Natural killer cell treated with Interleukin-12 subunit alpha and Interleukin-12 subunit beta and Interleukin-15 and Interleukin-18, amount 100 ng/mL, for 72 hours (primary cell): ENCODE measurements around the gene PXYLP1. TPM values are rescaled to one million over a fixed set of nuclear protein-coding genes. Genes with fewer than 3 reads are reported as not detected.
"Not testable (repeated sequence)": the region's sequence is repeated elsewhere in the genome, so short reads cannot be mapped to it uniquely, and the experiment has no call there.

Source experiments
- ATAC-seq, 2 donors: fragments of 150-1000 bp; cut with Tn5 transposase in 1 of 2; sonication (Bioruptor Pico), chemical (Tn5 transposase) in 1 of 2; 2 replicates each; pipeline ENCODE4 v1.10.0; 2021
- DNase-seq: peaks from one replicate; pipeline ENCODE4 v3.0.0; 2022; ENCODE audit warnings: low spot score
- H3K27ac Mint-ChIP-seq, 2 donors: 1 replicate in 1 of 2; 2 replicates in 1 of 2; pipeline ENCODE4 v1.8.0; 2022; ENCODE audit warnings: mixed read lengths in 2 of 2, mild to moderate bottlenecking in 1 of 2, moderate library complexity in 1 of 2
- H3K27me3 Mint-ChIP-seq, 2 donors: 1 replicate in 1 of 2; 2 replicates in 1 of 2; pipeline ENCODE4 v1.8.0; 2022; ENCODE audit warnings: mixed read lengths in 2 of 2
- H3K36me3 Mint-ChIP-seq: one replicate; pipeline ENCODE4 v1.8.0; 2022; ENCODE audit warnings: mixed read lengths
- H3K4me1 Mint-ChIP-seq, 2 donors: 1 replicate in 1 of 2; 2 replicates in 1 of 2; pipeline ENCODE4 v1.8.0; 2022; ENCODE audit warnings: low read depth in 2 of 2, mixed read lengths in 2 of 2, mild to moderate bottlenecking in 1 of 2
- H3K4me3 Mint-ChIP-seq: one replicate; pipeline ENCODE4 v1.8.0; 2022; ENCODE audit warnings: mixed read lengths
- H3K9me3 Mint-ChIP-seq: 2 replicates; pipeline ENCODE4 v1.8.0; 2022; ENCODE audit warnings: mixed read lengths
- total RNA-seq, 2 donors: library from RNA; stranded (reverse); gene quantifications; one replicate each; pipeline ENCODE4 v1.2.3, GENCODE V29; 2022

The PXYLP1 gene, protein sequence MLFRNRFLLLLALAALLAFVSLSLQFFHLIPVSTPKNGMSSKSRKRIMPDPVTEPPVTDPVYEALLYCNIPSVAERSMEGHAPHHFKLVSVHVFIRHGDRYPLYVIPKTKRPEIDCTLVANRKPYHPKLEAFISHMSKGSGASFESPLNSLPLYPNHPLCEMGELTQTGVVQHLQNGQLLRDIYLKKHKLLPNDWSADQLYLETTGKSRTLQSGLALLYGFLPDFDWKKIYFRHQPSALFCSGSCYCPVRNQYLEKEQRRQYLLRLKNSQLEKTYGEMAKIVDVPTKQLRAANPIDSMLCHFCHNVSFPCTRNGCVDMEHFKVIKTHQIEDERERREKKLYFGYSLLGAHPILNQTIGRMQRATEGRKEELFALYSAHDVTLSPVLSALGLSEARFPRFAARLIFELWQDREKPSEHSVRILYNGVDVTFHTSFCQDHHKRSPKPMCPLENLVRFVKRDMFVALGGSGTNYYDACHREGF
- 10 to 100 TPM in 1 of 2 donors, 1 to 10 TPM in 1; 6.3 to 15.2 TPM for total RNA-seq

DNA sequence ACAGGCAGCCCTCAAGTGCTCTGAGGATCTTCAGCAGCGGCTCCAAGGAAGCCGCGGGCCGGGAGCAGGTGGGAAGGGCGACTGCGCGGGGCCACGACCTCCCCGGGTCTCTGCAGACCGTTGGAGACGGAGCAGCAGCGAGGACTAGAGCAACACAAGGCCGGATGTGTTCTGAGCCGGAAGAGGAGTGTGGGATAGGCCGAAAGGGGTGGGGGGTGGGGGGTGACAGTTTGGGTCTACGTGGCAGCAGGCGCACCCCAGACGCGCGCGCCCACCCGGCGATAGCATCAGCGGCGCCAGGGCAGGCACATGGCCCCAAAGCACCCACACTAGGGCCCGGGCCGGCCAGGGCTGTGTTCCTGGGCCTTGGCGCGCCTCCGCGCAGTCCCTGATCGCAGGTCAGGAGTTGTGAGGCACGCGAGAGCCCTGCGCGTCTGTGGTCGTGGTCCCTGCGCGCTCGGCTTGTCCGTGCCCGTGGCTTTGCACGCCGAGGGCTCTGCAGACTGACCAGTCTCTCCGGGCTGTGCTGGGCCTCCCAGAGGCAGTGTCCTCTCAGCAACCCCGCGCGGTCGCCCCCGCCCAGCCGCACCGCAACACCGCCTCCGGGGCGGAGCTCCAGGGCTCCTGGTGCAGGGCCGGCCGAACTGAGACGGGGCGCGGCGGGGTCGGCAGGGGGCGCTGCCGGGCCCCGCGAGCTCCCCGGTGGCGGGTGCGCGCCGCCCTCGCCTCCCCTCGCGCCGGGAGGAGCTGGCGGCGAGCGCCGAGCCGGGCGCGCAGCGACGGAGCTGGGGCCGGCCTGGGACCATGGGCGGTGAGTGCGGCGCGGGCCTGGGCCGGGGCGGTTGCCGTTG lies at the start of gene PXYLP1:
Gene PXYLP1 (plus strand): TSS at position 725 of the 851 bp plus-strand sequence. CDS start 28,351 bp downstream, outside the sequence.
- Mint-ChIP-seq H3K27me3 (peaks cover 0 to 3% of the 10 kb centered on the region in 2 donors), H3K9me3 (no peaks in the 10 kb centered on the region), H3K4me1 (peaks cover 48 to 55% of the 10 kb centered on the region in 2 donors)

GRCh38 chr3:141183606-141184005 lies 48.0 kb upstream of the PXYLP1 start:
- Mint-ChIP-seq H3K36me3 (peaks cover 5% of the 10 kb centered on the region), H3K9me3 (peaks cover 7% of the 10 kb centered on the region), H3K27me3 (peaks cover 9 to 16% of the 10 kb centered on the region in 2 donors), H3K27ac (no peak overlapping the region), H3K4me1 (no peaks in the 10 kb centered on the region), H3K4me3 (no peak overlapping the region)
- ATAC-seq = no peak
- no peak for DNase-seq

More for the DNA sequence above, at the start of gene PXYLP1:
- no peaks in the 10 kb centered on the region for H3K36me3 Mint-ChIP-seq
- H3K4me3 Mint-ChIP-seq = peak within 1 kb of the TSS; percentile 87
- peak; percentile 97 for ATAC-seq
- peak within 1 kb of the TSS; percentile 90 to 93 for H3K27ac Mint-ChIP-seq
- peak; percentile 94 for DNase-seq

DNA sequence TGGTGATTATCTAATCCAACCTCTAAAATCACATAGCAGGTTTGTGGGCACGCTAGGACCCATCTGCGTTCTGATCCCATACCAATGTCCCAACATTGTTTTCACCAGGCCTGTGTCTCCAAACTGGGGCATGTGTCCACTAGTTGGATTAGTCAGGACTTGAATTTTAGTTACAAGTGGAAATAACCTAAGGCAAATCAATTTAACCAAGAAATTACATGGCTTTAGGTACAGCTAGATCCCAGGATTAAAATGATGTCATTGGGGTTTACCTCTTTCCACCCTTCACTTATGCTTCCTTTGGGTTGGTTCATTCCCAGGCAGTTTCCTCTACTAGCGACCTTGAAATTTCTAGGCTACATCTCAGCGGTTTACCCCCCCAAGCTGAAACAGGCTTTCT lies 47.2 kb upstream of the PXYLP1 start:
- DNase-seq (no peak), ATAC-seq (no peak)
- H3K27ac Mint-ChIP-seq = no peak overlapping the region
- peaks cover 5% of the 10 kb centered on the region for H3K36me3 Mint-ChIP-seq
- H3K27me3 Mint-ChIP-seq = peaks cover 9 to 16% of the 10 kb centered on the region in 2 donors
- H3K9me3 Mint-ChIP-seq = peaks cover 7% of the 10 kb centered on the region
- H3K4me1 Mint-ChIP-seq = no peaks in the 10 kb centered on the region
- H3K4me3 Mint-ChIP-seq = no peak overlapping the region

GRCh38 chr3:141191097-141191749 lies 40.4 kb upstream of the PXYLP1 start:
- no peaks in the 10 kb centered on the region for H3K9me3 Mint-ChIP-seq
- peaks cover 19% of the 10 kb centered on the region in 2 donors for H3K27me3 Mint-ChIP-seq
- H3K4me1 Mint-ChIP-seq = peaks cover 8 to 10% of the 10 kb centered on the region in 2 donors
- H3K36me3 Mint-ChIP-seq = no peaks in the 10 kb centered on the region
- ATAC-seq (no peak), DNase-seq (no peak)
- H3K27ac Mint-ChIP-seq = no peak overlapping the region
- H3K4me3 Mint-ChIP-seq = no peak overlapping the region

GRCh38 chr3:141192345-141192744 lies 39.3 kb upstream of the PXYLP1 start:
- DNase-seq = peak; percentile 92
- H3K27ac Mint-ChIP-seq = no peak overlapping the region
- H3K9me3 Mint-ChIP-seq = no peaks in the 10 kb centered on the region
- peaks cover 8 to 10% of the 10 kb centered on the region in 2 donors for H3K4me1 Mint-ChIP-seq
- peak; percentile 95 to 97 for ATAC-seq
- H3K27me3 Mint-ChIP-seq = peaks cover 23 to 30% of the 10 kb centered on the region in 2 donors
- no peaks in the 10 kb centered on the region for H3K36me3 Mint-ChIP-seq
- no peak overlapping the region for H3K4me3 Mint-ChIP-seq

DNA sequence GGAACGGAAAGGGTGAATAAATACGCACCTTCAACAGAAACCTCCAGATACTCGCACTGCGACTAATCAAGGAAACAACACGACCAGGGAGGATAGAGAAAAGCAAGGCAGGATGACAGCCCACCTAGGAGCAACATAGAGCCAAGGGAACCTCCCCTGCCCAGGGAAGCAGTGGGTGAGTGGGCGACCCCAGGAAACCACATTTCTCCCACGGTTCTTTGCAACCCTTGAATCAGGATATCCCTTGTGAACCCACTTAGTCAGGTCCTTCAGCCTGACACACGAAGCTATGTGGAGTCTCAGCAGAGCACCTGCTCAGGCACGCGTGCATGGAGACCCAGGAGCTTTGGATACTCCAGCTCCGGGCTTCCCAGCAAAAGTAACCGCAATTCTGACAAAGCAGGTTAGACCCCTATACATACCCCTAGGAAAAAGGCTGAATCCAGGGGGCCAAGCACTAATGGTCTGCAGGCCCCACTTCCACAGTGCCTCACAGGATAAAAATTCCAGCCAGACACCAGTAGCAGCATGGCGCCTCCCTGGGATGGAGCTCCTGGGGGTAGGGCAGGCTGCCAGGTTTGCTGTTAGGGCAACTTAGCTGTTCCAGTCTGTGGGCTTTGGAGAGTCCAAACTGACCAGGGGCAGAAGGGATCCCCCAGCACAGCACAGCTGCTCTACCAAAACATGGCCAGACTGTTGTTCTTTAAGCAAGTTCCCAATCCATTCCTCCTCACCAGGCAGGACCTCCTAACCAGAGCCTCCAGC lies 38.4 kb upstream of the PXYLP1 start:
- DNase-seq (no peak), ATAC-seq (no peak)
- no peak overlapping the region for H3K4me3 Mint-ChIP-seq
- H3K27ac Mint-ChIP-seq = no peak overlapping the region
- H3K9me3 Mint-ChIP-seq = no peaks in the 10 kb centered on the region
- peaks cover 31 to 39% of the 10 kb centered on the region in 2 donors for H3K27me3 Mint-ChIP-seq
- no peaks in the 10 kb centered on the region for H3K36me3 Mint-ChIP-seq
- peaks cover 8 to 10% of the 10 kb centered on the region in 2 donors for H3K4me1 Mint-ChIP-seq

GRCh38 chr3:141201122-141201521 lies 30.5 kb upstream of the PXYLP1 start:
- ATAC-seq (no peak), DNase-seq (no peak)
- Mint-ChIP-seq H3K27ac (no peak overlapping the region), H3K4me1 (no peaks in the 10 kb centered on the region), H3K9me3 (no peaks in the 10 kb centered on the region), H3K4me3 (no peak overlapping the region), H3K27me3 (peaks cover 29 to 40% of the 10 kb centered on the region in 2 donors), H3K36me3 (no peaks in the 10 kb centered on the region)

DNA sequence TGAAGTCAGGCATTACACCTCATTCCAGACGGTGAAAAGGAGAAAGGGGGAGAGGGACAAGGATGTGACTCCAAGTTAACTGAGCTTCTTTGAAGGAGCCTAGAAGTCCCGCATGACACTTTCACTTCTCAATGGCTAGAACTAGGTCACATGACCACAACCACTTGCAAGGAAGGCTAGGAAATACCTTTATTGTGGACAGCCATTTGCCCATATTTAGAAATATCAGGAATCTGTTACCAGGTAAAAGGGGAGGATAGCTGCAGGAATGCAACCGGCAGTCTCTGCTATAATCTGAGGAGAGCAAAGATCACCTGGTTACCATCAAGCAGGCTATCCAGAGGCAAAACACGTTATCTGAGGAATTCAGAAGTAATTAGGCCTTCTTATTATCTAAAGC lies 28.9 kb upstream of the PXYLP1 start:
- DNase-seq (no peak), ATAC-seq (no peak)
- H3K4me3 Mint-ChIP-seq = no peak overlapping the region
- H3K9me3 Mint-ChIP-seq = no peaks in the 10 kb centered on the region
- no peaks in the 10 kb centered on the region for H3K4me1 Mint-ChIP-seq
- H3K27me3 Mint-ChIP-seq = peaks cover 23 to 30% of the 10 kb centered on the region in 2 donors
- H3K36me3 Mint-ChIP-seq = no peaks in the 10 kb centered on the region
- no peak overlapping the region for H3K27ac Mint-ChIP-seq

DNA sequence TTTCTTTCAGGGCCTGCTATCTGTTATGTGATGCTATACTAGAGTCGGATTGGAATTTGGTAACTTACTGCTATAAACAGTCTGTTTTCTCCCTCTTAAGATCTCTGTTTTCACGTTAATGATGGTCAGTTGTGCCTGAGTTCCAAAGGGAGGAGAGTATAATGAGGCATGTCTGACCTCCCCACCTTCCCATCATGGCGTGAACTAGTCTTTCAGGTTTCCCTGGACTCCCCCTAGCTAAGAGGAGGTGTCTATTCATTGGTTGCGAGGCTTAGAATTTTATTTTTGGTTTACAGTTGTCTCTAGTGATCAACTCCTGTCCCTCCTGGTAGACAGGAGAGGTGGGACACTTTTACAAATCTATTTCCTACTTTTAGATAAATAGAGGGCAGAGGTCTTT lies 27.8 kb upstream of the PXYLP1 start:
- no peak overlapping the region for H3K4me3 Mint-ChIP-seq
- peaks cover 15 to 19% of the 10 kb centered on the region in 2 donors for H3K27me3 Mint-ChIP-seq
- H3K9me3 Mint-ChIP-seq = no peaks in the 10 kb centered on the region
- H3K4me1 Mint-ChIP-seq = no peaks in the 10 kb centered on the region
- H3K27ac Mint-ChIP-seq = no peak overlapping the region
- no peaks in the 10 kb centered on the region for H3K36me3 Mint-ChIP-seq
- no peak for DNase-seq
- no peak for ATAC-seq

- Mint-ChIP-seq H3K4me3 (no peak overlapping the region), H3K36me3 (no peaks in the 10 kb centered on the region), H3K27me3 (peaks cover 15 to 19% of the 10 kb centered on the region in 2 donors), H3K9me3 (no peaks in the 10 kb centered on the region), H3K27ac (no peak overlapping the region), H3K4me1 (no peaks in the 10 kb centered on the region)
- no peak for DNase-seq
- ATAC-seq = peak in 1 of 2 donors; percentile 36
Measured at GRCh38 chr3:141204343-141204742, 27.3 kb upstream of the PXYLP1 start.

GRCh38 chr3:141211306-141211705 lies 20.3 kb upstream of the PXYLP1 start:
- not testable (repeated sequence) for H3K4me3 Mint-ChIP-seq, ATAC-seq, H3K27ac Mint-ChIP-seq, H3K36me3 Mint-ChIP-seq, H3K4me1 Mint-ChIP-seq, DNase-seq, H3K9me3 Mint-ChIP-seq
- H3K27me3 Mint-ChIP-seq = peaks cover 4 to 11% of the 10 kb centered on the region in 2 donors

- no peaks in the 10 kb centered on the region for H3K4me1 Mint-ChIP-seq
- ATAC-seq = no peak
- H3K27me3 Mint-ChIP-seq = peaks cover 0 to 8% of the 10 kb centered on the region in 2 donors
- H3K4me3 Mint-ChIP-seq = no peak overlapping the region
- H3K36me3 Mint-ChIP-seq = no peaks in the 10 kb centered on the region
- no peak overlapping the region for H3K27ac Mint-ChIP-seq
- H3K9me3 Mint-ChIP-seq = no peaks in the 10 kb centered on the region
- no peak for DNase-seq
Measured at GRCh38 chr3:141212101-141212500, 19.5 kb upstream of the PXYLP1 start.

GRCh38 chr3:141212555-141212954 lies 19.1 kb upstream of the PXYLP1 start:
- DNase-seq = no peak
- no peak overlapping the region for H3K4me3 Mint-ChIP-seq
- H3K27me3 Mint-ChIP-seq = peaks cover 1 to 8% of the 10 kb centered on the region in 2 donors
- no peaks in the 10 kb centered on the region for H3K36me3 Mint-ChIP-seq
- no peak for ATAC-seq
- H3K9me3 Mint-ChIP-seq = no peaks in the 10 kb centered on the region
- H3K27ac Mint-ChIP-seq = no peak overlapping the region
- no peaks in the 10 kb centered on the region for H3K4me1 Mint-ChIP-seq
